ENCODE data around the gene MAP1LC3A.
"Not testable (repeated sequence)": the region's sequence is repeated elsewhere in the genome, so short reads cannot be mapped to it uniquely, and the experiment has no call there.

The MAP1LC3A gene

DNA sequence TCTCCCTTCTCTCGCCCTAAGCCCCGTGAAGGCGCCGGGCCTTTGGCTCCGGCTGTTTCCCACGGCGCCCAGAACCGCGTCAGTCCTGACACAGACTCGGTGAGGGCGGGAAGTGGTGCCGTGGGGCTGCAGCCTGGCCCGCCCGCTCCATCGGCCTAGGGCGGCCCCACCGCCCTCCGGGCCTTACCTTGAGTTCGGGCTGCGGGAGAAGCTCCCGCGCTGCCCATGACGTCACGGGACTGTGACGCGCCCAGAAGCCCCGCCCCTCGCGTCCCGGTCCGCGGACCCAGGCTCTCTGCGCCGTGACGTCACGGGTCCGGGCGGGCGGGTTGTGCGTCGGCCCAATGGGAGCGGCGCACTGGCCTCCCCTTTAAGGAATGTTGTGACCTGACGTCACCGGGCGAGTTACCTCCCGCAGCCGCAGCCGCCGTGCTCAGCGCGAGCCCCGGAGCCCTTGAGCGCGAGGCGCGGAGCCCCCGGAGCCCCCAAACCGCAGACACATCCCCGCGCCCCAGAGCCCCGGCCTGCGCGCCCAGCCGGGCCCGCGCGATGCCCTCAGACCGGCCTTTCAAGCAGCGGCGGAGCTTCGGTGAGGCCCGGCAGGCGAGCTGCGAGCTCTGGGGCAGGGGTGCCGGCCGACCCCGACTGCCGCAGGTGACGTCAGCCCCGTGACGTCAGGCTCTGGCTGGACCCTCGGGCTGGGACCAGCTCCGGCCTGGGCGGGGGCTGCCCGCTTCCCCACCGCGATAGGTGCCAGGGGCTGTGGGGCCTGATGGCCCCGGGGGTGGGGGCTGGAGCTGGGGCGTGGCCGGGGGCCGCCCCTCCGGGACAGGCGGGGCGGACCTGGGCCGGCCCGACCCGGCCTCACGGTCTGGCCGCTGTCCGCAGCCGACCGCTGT, at the start of gene MAP1LC3A:
MAP1LC3A (plus strand) TSS at position 399 of the 899 bp plus-strand sequence; CDS start at position 550, 151 bp downstream.
- TF ChIP-seq, protein P1, sequence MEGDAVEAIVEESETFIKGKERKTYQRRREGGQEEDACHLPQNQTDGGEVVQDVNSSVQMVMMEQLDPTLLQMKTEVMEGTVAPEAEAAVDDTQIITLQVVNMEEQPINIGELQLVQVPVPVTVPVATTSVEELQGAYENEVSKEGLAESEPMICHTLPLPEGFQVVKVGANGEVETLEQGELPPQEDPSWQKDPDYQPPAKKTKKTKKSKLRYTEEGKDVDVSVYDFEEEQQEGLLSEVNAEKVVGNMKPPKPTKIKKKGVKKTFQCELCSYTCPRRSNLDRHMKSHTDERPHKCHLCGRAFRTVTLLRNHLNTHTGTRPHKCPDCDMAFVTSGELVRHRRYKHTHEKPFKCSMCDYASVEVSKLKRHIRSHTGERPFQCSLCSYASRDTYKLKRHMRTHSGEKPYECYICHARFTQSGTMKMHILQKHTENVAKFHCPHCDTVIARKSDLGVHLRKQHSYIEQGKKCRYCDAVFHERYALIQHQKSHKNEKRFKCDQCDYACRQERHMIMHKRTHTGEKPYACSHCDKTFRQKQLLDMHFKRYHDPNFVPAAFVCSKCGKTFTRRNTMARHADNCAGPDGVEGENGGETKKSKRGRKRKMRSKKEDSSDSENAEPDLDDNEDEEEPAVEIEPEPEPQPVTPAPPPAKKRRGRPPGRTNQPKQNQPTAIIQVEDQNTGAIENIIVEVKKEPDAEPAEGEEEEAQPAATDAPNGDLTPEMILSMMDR (IDR thresholded peaks at IDR 0.05; ENCODE audit: low read depth, low read length, missing control alignments) = no peak
- DNase-seq (ENCODE audit: extremely low read depth, low read depth) = peak; percentile 43
- H3K4me3 ChIP-seq (replicated peaks; ENCODE audit: low read depth, low read length) = peak within 1 kb of the TSS; percentile 49

DNA sequence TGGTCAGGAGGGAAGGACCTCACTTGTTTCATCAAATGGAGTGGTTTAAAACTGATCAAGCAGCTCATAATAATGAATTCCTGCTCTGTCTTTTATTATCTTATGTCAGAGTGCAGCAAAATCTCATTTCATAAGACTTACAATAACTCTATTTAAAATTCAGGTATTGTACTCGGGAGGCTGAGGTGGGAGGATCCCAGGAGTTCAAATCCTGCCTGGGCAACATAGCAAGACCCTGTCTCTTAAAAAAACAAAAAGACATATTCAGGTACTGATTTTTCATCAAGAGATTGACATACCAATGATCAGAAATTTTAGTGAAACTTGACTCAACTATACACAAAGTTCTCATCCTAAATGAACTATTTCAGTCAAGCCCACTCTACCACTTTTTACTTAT, 47.9 kb upstream of the MAP1LC3A start:
- no peak overlapping the region for H3K4me3 ChIP-seq (replicated peaks; ENCODE audit: low read depth, low read length)
- TF ChIP-seq, protein P1 (IDR thresholded peaks at IDR 0.05; ENCODE audit: low read depth, low read length, missing control alignments) = no peak
- no peak for DNase-seq (ENCODE audit: extremely low read depth, low read depth)

DNA sequence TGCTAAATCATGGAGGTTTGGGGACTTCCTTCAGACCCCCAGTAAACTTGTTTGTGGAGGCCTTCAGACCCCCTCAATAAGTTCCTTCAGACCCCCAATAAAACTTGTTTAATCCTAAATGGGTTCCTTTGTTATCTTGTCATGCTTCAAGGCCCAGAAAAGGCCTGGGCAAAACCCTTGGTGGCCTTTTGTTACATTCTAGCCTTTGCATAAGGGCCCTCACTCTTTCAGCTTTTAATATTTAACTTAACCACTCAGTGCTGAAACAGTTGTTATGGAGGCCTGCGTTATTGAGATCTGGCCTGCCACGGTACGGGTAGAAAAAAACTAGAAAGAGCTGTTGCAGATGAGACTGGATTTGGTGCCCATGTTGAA, 46.6 kb upstream of the MAP1LC3A start:
- no peak for DNase-seq (ENCODE audit: extremely low read depth, low read depth)
- no peak overlapping the region for H3K4me3 ChIP-seq (replicated peaks; ENCODE audit: low read depth, low read length)
- TF ChIP-seq, protein P1 (IDR thresholded peaks at IDR 0.05; ENCODE audit: low read depth, low read length, missing control alignments) = no peak

- H3K4me3 ChIP-seq (replicated peaks; ENCODE audit: low read depth, low read length) = no peak overlapping the region
- TF ChIP-seq, protein P1 (IDR thresholded peaks at IDR 0.05; ENCODE audit: low read depth, low read length, missing control alignments) = no peak
- DNase-seq (ENCODE audit: extremely low read depth, low read depth) = no peak
These were observed 46.1 kb upstream of the MAP1LC3A start for GRCh38 chr20:34512266-34512954.

- TF ChIP-seq, protein P1 (IDR thresholded peaks at IDR 0.05; ENCODE audit: low read depth, low read length, missing control alignments) = no peak
- H3K4me3 ChIP-seq (replicated peaks; ENCODE audit: low read depth, low read length) = no peak overlapping the region
- DNase-seq (ENCODE audit: extremely low read depth, low read depth) = no peak
These were observed 45.5 kb upstream of the MAP1LC3A start for GRCh38 chr20:34512955-34513419.

DNA sequence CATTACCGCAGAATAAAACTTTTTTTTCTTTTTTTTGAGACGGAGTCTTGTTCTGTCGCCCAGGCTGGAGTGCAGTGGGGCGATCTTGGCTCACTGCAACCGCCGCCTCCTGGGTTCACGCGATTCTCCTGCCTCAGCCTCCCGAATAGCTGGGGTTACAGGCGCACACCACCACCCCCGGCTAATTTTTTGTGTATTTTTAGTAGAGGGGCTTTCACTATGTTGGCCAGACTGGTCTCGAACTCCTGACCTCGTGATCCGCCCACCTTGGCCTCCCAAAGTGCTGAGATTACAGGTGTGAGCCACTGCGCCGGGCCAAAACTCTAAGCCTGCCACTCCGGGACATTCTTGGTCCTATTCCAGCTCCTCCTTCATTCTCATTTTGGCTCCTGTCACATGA, 44.5 kb upstream of the MAP1LC3A start:
- H3K4me3 ChIP-seq (replicated peaks; ENCODE audit: low read depth, low read length); DNase-seq (ENCODE audit: extremely low read depth, low read depth): not testable (repeated sequence)

DNA sequence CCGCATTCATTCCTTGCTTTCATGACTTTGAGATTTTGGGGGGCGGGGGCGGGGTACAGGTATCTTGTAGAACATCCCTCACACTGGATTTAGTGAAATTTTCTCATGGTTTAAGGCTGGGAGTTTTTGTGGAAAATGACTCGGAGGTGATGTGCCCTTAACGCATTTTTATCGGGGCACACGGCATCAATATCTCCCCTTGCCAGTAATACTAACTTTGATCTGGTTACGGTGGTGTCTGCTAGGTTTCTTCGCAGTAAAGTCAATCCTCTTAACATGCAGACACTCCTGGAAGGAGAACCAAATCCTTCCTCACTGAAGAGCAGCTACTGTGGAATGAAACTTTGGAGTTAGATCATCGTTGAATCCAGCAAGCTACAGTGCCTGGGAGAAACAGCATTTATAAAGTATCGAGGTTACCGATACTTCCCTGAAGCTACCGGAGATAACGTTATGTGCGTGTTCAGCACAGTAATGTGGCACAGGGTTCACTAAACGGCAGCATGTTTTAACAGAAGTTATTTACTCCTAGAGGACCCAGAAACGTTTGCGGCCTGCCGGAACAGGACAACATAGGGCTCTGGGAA, 43.5 kb upstream of the MAP1LC3A start:
- TF ChIP-seq, protein P1 (IDR thresholded peaks at IDR 0.05; ENCODE audit: low read depth, low read length, missing control alignments) = no peak
- peak overlapping the region; percentile 59 for H3K4me3 ChIP-seq (replicated peaks; ENCODE audit: low read depth, low read length)
- DNase-seq (ENCODE audit: extremely low read depth, low read depth) = no peak

Data from HFF-Myc (cell line).